Neutrophil (primary cell): ENCODE data around the gene RPS6KA2.
"Not testable (repeated sequence)": the region's sequence is repeated elsewhere in the genome, so short reads cannot be mapped to it uniquely, and the experiment has no call there.

Source experiments
- H3K27ac ChIP-seq: fragments of 200-600 bp; sonication (generic); 2 replicates; pipeline ENCODE4 v1.5.1; 2016; ENCODE audit warnings: mild to moderate bottlenecking, moderate library complexity
- H3K27me3 ChIP-seq: fragments of 200-600 bp; sonication (generic); 2 replicates; pipeline ENCODE4 v1.6.0; 2016; ENCODE audit warnings: mild to moderate bottlenecking
- H3K36me3 ChIP-seq: fragments of 200-600 bp; sonication (generic); 2 replicates; pipeline ENCODE4 v1.5.1; 2017
- H3K4me1 ChIP-seq, 2 experiments: fragments of 200-600 bp in 1 of 2; sonication (generic) in 1 of 2; 1 replicate in 1 of 2; 2 replicates in 1 of 2; pipeline versions ENCODE4 v1.5.1 to v1.6.1; 2013 to 2016; ENCODE audit warnings: low read depth in 1 of 2, low read length in 1 of 2, mild to moderate bottlenecking in 1 of 2, moderate library complexity in 1 of 2; ENCODE audit not compliant: control insufficient read depth in 1 of 2, insufficient read depth in 1 of 2
- H3K4me3 ChIP-seq, 2 experiments: fragments of 200-600 bp in 1 of 2; sonication (generic) in 1 of 2; 1 replicate in 1 of 2; 2 replicates in 1 of 2; pipeline ENCODE4 v1.5.1; 2013 to 2016; ENCODE audit warnings: low read depth in 1 of 2, low read length in 1 of 2, mild to moderate bottlenecking in 1 of 2, moderate library complexity in 1 of 2
- H3K9me3 ChIP-seq: fragments of 200-600 bp; sonication (generic); 2 replicates; pipeline ENCODE4 v1.5.1; 2016
- TF ChIP-seq, protein P1 (sequence below): fragments of 200-600 bp; sonication (generic); IDR thresholded peaks from 2 replicates; pipeline ENCODE4 v1.5.1; 2016; ENCODE audit warnings: antibody characterized with exemption

The RPS6KA2 gene

DNA sequence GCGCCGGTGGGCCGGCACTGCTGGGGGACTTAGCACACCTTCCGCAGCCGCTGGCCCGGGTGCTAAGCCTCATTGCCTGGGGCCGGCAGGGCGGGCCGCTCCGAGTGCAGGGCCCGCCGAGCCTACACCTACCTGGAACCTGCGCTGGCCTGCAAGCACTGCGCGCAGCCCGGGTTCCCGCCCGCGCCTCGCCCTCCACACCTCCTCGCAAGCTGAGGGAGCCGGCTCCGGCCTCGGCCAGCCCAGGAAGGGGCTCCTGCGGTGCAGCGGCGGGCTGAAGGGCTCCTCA, 233.6 kb downstream of the RPS6KA2 start:
- H3K27ac ChIP-seq: no peak overlapping the region
- peaks cover 2 to 4% of the 10 kb centered on the region in 2 experiments for H3K4me1 ChIP-seq
- H3K36me3 ChIP-seq: no peaks in the 10 kb centered on the region
- no peak overlapping the region for H3K4me3 ChIP-seq
- H3K9me3 ChIP-seq: no peaks in the 10 kb centered on the region
- TF ChIP-seq, protein P1, sequence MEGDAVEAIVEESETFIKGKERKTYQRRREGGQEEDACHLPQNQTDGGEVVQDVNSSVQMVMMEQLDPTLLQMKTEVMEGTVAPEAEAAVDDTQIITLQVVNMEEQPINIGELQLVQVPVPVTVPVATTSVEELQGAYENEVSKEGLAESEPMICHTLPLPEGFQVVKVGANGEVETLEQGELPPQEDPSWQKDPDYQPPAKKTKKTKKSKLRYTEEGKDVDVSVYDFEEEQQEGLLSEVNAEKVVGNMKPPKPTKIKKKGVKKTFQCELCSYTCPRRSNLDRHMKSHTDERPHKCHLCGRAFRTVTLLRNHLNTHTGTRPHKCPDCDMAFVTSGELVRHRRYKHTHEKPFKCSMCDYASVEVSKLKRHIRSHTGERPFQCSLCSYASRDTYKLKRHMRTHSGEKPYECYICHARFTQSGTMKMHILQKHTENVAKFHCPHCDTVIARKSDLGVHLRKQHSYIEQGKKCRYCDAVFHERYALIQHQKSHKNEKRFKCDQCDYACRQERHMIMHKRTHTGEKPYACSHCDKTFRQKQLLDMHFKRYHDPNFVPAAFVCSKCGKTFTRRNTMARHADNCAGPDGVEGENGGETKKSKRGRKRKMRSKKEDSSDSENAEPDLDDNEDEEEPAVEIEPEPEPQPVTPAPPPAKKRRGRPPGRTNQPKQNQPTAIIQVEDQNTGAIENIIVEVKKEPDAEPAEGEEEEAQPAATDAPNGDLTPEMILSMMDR: no peak
- peaks cover 53% of the 10 kb centered on the region for H3K27me3 ChIP-seq

DNA sequence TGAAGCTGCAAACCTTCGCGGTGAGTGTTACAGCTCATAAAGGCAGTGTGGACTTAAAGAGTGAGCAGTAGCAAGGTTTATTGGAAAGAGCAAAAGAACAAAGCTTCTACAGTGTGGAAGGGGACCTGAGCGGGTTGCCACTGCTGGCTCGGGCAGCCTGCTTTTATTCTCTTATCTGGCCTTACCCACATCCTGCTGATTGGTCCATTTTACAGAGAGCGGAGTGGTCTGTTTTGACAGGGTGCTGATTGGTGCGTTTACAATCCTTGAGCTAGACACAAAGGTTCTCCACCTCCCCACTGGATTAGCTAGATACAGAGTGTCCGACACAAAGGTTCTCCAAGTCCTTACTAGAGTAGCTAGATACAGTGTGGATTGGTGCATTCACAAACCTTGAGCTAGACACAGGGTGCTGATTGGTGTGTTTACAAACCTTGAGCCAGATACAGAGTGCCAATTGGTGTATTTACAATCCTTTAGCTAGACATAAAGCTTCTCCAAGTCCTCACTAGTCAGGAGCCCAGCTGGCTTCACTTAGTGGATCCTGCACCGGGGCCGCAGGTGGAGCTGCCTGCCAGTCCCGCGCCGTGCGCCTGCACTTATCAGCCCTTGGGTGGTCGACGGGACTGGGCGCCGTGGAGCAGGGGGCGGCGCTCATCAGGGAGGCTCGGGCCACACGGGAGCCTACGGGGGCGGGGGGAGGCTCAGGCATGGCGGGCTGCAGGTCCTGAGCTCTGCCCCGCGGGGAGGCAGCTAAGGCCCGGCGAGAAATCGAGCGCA, 234.1 kb downstream of the RPS6KA2 start:
- H3K36me3 ChIP-seq, H3K4me3 ChIP-seq: not testable (repeated sequence)
- H3K27me3 ChIP-seq: peaks cover 53% of the 10 kb centered on the region

DNA sequence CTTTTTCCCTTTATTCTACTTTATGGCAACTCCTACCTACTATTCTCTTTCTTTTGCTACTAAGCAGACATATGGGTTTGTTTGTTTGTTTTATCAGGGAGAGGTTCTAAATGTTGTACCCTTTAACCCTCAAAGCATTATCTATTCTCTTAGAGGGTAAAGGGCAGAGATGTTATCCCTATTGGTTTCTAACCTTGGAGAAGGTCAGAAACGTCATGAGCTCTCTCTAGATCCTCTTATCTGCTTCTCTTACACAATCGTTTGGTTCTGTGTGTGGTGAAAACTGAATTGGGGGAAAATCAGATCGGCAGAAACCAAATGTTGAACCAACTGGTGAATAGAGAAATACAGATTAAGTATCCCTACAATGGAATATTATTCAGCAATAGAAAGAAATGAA, 237.9 kb downstream of the RPS6KA2 start:
- H3K4me1 ChIP-seq: peaks cover 14 to 15% of the 10 kb centered on the region in 2 experiments
- TF ChIP-seq, protein P1: no peak
- H3K9me3 ChIP-seq: no peaks in the 10 kb centered on the region
- H3K27me3 ChIP-seq: peaks cover 39% of the 10 kb centered on the region
- H3K27ac ChIP-seq: no peak overlapping the region
- no peaks in the 10 kb centered on the region for H3K36me3 ChIP-seq
- no peak overlapping the region for H3K4me3 ChIP-seq

More for the DNA sequence above, 234.1 kb downstream of the RPS6KA2 start:
- not testable (repeated sequence) for H3K9me3 ChIP-seq, H3K27ac ChIP-seq, H3K4me1 ChIP-seq

DNA sequence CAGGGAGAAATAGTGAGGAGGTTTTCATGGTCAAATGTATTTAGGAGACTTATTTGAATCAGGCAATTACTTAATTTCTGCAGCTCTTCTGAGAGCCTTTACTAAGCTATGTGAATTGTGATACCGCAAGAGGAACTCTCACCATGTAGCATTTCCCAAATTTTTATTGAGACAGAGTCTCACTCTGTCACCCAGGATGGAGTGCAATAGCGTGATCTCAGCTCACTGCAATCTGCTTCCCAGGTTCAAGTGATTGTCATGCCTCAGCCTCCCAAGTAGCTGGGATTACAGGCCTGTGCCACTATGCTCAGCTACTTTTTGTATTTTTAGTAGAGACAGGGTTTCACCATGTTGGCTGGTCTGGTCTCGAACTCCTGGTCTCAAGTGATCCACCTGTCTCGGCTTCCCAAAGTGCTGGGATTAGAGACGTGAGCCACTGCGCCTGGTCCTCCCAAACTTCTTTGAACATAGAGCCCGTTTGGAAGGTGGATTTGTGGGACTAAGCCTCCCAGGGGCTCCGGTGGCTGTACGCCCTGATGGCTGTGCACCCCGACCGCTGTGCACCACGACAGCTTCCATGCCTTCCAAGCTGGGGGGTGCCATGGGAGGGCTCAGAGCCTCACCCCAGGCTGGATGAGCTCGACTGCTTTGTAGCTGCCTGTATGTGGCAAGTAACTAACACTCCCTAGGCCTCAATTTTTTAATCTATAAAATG, 238.6 kb downstream of the RPS6KA2 start:
- Histone ChIP-seq H3K4me1 (peaks cover 20 to 22% of the 10 kb centered on the region in 2 experiments), H3K27ac (no peak overlapping the region)
- TF ChIP-seq, protein P1: no peak

DNA sequence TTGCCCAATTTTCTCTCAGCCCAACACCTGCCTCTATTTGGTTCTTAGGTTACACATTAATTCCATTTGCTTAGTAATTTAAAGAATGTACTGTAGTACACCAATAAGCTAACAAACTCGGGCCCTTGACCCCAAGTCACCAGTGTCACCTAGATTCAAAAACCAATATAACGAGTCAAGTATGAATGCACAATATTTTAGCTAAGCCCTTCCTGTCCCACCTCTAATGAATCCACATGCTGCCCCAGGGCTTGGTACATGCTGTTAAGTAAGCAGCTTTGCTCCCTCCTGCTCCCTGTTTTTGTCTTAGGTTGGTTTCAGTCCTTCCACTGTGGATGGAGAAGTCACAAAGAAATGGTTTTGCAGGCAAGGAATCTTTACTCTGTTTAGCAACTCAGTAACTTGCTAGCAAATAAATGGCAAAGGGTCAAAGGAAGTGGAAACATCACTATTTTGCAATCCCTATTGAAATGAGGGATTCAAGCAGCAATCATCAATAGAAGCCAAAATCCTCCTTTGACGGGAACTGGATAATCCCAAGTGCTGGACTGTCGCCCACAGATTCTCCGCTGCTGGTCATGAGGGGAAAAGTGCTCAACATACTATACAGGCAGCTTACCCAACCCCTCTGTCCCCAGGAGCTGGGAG, 239.3 kb downstream of the RPS6KA2 start:
- peaks cover 23% of the 10 kb centered on the region in 2 experiments for H3K4me1 ChIP-seq
- H3K36me3 ChIP-seq: no peaks in the 10 kb centered on the region
- H3K9me3 ChIP-seq: no peaks in the 10 kb centered on the region
- H3K27me3 ChIP-seq: peaks cover 26% of the 10 kb centered on the region
- H3K4me3 ChIP-seq: no peak overlapping the region
- TF ChIP-seq, protein P1: no peak
- H3K27ac ChIP-seq: no peak overlapping the region

More for the DNA sequence above, 238.6 kb downstream of the RPS6KA2 start:
- no peaks in the 10 kb centered on the region for H3K36me3 ChIP-seq
- H3K27me3 ChIP-seq: peaks cover 32% of the 10 kb centered on the region
- no peaks in the 10 kb centered on the region for H3K9me3 ChIP-seq
- no peak overlapping the region for H3K4me3 ChIP-seq

DNA sequence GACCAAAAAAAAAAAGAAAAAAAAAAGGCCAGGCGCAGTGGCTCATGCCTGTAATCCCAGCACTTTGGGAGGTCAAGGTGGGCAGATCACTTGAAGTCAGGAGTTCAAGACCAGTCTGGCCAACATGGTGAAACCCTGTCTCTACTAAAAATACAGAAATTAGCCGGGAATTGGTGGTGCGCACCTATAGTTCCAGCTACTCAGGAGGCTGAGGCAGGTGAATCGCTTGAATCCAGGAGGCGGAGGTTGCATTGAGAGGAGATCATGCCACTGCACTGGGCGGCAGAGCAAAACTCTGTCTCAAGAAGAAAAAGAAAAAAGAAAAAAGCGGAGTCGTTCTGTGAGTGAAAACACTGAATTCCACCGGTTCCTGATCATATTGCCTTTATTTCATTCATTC, 240.0 kb downstream of the RPS6KA2 start:
- not testable (repeated sequence) for H3K27ac ChIP-seq, H3K9me3 ChIP-seq, H3K4me3 ChIP-seq, H3K36me3 ChIP-seq
- Histone ChIP-seq H3K27me3 (peaks cover 19% of the 10 kb centered on the region), H3K4me1 (peaks cover 23 to 26% of the 10 kb centered on the region in 2 experiments)
